Inferior parietal cortex (tissue), 1 donor: ENCODE results near the gene KLC1.

Source experiments
- DNase-seq: peaks from one replicate; pipeline ENCODE4 v3.0.0-alpha.2; 2016; ENCODE audit errors: extremely low spot score

Gene KLC1

DNA sequence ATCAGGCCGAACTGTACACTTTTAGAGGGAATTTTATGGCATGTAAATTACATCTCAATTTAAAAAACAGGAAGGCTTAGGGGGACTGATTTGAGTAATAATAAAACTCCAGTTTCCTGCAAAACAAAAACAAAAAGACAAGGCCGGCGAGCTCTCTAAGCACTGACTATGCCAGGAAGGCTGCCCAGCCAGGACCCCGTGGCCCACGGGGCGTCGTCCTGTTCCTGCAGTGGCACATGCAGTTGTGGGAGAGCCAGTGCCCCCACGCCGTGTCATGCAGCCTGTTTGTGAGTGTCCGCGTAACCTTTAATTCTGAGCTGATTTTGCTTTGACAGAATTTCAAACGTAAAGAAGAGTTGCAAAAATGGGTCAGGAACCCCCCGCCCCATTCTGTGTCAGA is 75.7 kb downstream of the KLC1 start:
- DNase-seq: no peak

DNA sequence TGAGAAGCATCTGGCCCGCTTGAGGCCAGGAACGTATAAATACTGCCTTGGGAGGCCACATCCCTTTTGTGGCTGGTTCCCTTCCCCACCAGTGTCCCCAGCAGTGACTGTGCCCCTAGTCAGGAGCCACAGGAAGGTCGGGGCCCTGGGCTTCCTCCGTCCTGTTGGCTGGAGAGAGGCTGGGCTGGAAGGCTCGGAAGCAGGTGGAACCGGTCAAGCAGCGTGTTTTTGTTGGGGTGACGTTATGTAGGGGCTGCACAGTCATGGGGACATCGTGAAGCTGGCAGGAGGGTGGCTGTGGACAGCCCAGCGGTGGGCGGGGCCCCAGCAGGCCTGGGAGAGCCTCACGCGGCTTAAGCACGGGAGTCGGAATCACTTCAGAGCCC is 76.1 kb downstream of the KLC1 start:
- DNase-seq: no peak

DNA sequence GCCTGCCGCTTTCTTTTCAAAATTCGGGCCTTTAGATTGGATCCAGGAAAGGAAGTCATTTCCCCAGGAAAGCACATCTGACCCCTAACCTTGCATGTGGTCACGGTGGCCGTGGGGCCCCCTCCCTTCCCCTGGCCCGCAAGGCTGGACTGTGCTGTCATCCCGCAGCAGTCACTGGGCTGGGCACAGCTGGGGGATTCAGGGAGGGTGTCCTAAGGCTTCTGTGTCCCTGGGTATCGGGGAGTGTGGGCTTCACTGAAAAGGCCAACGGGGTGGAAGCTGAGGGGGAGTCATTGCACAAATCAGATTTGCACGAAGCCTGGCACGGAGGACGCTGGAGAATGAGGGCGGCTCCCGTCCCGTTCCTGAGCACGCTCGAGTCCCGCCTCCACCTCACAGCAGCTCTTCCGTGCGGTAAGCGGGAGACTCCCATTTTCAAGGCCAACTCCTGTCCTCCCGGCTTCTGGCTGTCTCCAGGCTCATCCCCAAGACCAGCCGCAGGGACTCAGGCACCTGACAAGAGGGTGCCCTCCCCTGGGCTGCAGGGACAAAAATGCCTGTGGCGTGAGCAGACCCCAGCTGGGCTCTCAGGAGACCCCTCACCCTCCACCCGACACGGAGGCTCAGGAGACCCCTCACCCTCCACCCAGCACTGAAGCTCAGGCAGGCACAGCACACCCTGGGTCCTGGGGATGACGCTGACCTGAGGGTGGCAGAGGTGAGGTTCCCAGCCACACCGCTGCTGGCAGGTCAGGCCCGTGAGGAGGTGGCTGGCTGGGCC is 76.7 kb downstream of the KLC1 start:
- DNase-seq: no peak

DNA sequence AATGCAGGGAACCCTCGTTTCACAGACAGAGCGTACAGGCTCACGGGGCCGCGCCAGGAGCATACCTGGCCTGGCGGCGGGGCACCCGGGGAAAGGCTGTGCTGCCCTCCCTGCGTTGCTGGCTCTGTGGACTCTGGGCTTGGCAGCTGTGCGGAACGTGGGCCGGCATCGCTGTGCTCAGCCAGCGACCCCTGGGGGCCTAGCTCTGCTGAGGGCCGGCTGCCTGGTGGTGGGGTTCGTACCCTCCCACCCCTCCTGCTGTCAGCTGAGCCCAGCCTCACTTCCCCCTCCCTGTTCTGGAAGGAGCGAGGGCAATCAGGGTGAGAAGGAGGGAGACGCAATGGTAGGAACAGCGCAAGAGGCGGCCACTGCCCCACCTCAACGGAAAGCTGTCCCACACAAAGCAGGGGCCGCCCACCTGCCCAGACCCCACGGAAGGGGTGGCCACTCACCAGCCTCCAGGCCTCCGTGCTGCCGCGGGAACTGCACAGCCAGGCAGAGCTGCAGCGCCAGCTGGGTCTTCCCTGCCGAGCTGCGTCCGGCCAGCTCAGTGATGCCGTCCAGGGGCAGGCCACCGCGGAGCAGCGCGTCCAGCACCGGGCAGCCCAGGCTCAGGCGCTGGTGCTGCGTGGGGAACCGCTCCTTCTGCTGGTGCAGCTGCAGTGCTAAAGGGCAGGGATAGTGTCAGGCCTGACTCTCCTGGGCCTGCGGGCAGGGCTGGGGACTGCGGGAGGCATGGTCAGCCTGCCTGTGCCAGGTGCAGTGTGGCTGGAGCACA is 77.7 kb downstream of the KLC1 start:
- DNase-seq: no peak

DNA sequence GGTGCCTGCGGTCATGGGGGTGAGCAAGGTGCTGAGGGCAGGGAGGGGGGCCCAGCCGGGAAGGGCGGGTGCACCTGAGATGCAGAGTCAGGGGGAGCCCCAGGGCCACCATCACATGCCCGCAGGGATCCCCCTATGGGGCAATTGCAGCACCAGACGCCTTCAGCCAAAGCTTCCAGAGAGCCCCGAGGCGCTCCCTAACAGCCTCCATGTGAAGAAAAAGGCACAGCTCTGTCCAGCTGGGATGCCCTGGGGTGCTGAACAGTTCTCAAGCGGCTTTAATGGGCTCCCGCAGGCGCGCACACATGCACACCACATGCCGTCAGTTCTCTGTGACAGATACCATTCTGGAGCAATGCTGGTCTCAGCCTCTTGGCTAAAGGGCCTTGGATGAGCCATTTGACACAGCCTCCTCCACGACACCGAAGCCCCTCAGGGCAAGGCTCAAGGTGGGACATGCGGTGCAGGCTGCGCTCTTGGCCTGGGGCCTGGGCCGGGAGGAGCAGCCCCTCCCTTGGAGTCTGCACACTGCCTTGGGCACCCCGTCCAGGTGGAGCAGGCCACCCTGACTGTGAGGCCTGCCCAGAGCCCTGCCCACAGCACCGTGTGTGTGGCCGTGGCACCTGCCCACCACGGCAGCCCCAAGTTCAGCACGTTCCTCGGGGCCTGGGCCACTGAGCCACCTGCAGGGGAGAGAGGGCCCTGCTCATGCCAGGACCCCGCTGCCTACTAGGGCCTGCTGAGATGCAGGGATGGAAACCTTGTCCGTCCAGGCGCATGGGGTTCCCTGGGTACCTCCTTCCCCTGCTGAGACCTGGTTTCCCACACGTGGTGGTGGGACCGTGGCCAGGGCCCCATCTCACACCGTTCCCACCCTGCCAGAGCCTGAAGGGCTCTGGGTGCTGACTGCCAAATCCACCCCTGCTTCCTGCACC is 78.6 kb downstream of the KLC1 start:
- DNase-seq: no peak

DNA sequence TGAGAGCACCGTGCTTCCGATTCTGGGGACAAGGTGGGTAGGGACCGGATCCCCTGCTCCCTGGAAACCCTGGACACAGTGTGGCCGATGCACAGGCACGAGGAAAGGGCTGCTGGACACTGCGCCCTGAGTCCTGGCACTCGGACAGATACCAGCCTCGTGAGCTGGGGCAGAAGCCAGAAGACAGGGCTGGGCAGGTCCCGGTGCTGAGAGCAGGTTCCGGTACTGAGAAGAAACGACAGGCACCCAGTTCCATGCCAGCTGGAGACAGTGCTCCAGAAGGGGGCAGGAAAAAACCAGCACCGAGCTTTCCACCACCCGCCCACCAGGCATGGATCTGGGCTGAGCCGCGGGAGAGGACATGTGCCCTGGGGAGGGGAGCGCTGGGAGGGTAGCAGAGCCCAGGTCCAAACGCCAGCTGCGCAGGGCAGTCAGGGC is 79.8 kb downstream of the KLC1 start:
- no peak for DNase-seq

DNA sequence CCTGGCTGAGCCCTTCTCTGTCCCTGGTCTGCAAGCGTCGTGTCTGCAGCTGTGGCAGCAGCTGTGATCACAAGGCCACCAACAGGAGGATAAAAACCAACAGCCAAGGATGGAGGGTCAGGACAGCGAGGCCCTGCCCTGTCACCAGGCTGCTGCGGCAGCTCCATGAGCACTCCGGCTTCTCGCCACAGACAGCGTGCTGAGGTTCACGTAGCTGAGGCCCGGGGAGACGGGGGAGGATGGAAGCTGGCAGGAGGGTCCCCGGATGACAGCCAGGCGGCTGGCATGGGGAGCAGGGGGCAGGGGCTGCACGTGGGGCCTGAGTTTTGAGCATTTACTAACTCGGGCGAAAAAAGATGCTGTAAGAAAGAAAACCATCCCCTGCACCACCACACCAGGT is 80.8 kb downstream of the KLC1 start:
- DNase-seq: no peak

GRCh38 chr14:103710771-103711377 is 81.9 kb downstream of the KLC1 start:
- DNase-seq: no peak

DNA sequence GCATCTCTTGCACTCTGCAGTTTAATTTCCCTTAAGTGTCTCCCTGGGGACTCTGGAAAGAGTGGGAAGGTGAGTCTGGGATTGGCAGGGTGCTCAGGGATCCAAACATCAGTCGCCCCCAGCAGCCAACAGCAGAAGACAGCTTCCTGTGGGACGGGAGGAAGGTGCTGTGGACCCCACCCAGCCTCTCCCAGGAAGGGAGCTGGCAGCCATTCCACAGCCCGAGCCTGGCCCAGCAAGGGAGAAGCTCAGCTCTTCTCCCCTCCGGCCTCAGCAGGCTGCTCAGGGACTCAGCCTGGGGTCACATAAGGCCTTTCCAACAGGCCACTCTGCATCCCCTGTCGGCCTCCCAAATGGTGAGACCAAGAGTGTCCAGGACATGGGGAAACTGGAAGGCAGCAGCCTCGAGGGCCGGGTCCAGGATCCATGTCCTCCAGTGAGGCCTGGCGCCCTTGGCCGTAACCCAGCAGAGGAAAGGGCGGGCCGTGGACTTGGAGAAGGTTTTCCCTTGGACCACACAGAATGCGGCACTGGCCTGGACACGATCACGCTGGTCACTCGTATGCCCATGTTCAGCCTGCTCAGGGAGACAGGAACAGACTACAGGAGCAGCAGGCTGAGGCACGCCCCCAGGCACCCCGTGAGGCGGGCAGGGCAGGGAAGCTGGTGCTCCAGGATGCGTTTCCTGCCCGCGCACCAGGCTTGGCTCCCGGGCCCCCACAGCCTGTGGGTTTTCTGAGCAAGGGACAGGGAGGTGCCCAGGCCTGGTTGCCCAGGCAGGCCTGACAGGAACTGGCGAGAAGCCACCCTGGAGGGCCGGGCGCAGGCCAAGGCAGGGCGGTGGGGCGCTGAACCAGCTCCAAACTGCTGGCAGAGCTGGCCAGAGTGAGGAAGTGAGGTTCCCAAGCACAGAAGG is 82.8 kb downstream of the KLC1 start:
- no peak for DNase-seq

- DNase-seq: no peak
Measured at GRCh38 chr14:103712633-103713247, 83.7 kb downstream of the KLC1 start.

- DNase-seq: no peak
Measured at GRCh38 chr14:103713304-103714062, 84.5 kb downstream of the KLC1 start.

- no peak for DNase-seq
Measured at GRCh38 chr14:103714063-103714724, 85.2 kb downstream of the KLC1 start.

- peak; percentile 98 for DNase-seq
Measured at GRCh38 chr14:103715052-103716000, 86.3 kb downstream of the KLC1 start, which contains the start of the genes XRCC3 and ZFYVE21. Gene XRCC3 (minus strand): TSS chr14:103715451. CDS start chr14:103711087, 4,364 bp downstream. Gene ZFYVE21 (plus strand): TSS chr14:103715810. CDS start chr14:103715842, 32 bp downstream.

- DNase-seq: no peak
Measured at GRCh38 chr14:103716091-103716801, 87.2 kb downstream of the KLC1 start.

DNA sequence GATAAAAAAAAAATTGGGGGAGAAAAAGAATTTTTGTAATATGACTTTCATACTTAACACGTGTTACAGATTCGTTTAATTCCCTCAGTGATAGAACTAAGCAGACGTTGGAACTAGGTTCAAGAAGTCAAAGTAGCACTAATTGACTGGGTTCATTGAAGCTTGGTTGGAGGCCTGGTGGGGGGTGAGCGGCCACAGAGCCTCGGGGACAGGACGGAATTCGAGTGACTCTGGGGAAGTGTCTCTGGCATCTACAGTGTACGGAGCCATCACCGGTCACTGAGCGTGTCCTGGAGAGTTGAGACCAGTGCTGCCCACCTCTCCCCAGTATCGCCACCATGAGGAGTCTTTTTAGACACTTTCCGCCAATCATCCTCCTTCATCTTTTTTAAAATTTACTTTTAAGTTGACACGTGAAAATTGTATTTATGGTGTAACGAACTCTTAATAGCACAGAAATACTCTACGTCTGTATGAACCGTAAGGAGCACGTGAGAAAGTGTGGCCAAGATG is 87.9 kb downstream of the KLC1 start:
- DNase-seq: no peak

DNA sequence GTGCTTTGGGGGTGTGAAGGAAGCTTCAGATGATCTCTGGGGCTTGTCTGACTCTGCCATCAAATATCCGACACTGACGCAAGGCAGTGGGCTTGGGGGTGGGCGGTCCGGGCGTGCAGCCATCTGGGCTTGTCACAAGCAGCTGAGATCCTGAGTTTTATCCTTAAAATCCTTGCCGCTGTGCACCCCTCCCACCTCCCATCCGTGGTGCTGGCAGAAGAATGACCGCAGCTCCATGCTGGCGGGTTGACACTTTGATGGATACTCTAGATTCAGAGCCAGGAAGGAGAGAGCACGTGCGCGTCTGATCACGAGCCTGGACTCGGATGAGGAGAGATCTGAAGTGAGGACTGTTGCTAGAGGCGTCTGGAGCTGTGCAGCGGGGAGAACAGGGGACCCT is 89.6 kb downstream of the KLC1 start:
- no peak for DNase-seq

- DNase-seq: no peak
Measured at GRCh38 chr14:103719751-103720150, 90.7 kb downstream of the KLC1 start.
